DMS153 treated with DMSO at 0.1 percent for 48 hours (cell line): ENCODE measurements around the gene DCUN1D4.

Source experiments
- DNase-seq: peaks from one replicate; lab custom pipeline; 2025; ENCODE audit not compliant: unreplicated experiment; lab: John Stamatoyannopoulos, UW

DCUN1D4 gene

DNA sequence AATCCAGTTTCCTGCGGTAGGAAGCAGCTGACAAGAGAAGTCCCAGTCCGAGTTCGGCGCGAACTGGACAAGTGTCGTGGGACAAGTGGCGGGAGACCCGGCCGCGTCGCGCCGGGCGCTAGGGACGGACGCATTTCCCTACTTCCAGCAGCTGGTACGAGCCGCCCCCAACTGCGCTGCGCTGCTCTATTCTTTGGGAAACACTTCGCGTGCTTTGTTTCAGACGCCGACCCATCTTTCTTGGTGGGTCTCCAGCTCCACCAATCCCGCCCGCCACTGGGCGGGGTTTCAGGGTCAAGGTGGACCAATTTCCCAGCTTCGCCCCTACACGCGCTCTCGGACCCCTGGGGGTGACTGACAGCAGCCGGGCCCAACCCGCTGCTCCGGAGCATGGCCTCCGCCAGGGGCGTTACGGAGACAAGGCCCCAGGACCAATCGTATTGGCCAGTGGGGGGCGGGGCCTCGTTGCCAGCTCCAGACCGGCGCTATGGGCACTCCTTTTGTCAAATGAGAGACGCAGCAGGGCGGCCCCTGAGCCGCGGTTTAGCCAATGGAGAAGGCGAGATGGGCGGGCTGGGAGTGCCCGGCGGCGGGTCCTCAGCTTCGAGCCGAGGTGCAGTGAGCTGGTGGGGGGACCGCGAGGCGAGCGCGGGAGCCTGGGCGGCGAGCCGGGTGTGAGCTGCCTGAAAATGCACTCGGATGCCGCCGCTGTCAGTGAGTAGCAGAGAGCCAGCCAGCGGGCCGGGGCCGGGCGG is at the start of gene DCUN1D4:
Gene DCUN1D4, plus strand, starts transcription at position 600 of the 755 bp plus-strand sequence. Its CDS starts 90 bp downstream, at position 690.
- peak; percentile 95 for DNase-seq

DNA sequence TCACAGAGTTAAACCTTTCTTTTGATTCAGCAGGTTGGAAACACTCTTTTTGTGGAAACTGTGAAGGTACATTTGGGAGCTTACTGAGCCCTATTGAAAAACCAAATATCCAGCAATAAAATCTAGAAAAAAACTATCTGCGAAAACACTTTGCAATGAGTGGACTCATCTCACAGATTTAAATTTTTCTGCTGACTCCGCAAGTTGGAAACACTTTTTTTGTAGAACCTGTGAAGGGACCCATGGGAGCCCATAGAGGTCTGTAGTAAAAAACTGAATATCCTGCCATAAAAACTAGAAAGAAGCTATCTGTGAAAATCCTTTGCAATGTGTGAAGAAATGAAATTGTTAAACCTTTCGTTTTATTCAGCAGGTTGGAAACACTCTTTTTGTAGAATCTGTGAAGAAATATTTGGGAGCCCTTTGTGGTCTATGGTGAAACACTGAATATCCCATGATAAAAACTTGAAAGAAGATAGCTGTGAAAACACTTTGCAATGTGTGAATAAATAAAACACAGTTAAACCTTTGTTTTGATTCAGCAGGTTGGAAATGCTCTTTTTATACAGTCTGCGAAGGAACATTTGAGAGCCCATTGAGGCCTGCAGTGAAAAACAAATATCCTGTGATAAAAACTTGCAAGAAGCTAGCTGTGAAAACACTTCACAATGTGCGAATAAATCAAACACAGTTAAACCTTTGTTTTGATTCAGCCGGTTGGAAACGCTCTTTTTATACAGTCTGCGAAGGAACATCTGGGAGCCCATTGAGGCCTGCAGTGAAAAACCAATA is 22.3 kb upstream of the DCUN1D4 start:
- no peak for DNase-seq

GRCh38 chr4:51825341-51825740 is 17.6 kb upstream of the DCUN1D4 start:
- no peak for DNase-seq

DNA sequence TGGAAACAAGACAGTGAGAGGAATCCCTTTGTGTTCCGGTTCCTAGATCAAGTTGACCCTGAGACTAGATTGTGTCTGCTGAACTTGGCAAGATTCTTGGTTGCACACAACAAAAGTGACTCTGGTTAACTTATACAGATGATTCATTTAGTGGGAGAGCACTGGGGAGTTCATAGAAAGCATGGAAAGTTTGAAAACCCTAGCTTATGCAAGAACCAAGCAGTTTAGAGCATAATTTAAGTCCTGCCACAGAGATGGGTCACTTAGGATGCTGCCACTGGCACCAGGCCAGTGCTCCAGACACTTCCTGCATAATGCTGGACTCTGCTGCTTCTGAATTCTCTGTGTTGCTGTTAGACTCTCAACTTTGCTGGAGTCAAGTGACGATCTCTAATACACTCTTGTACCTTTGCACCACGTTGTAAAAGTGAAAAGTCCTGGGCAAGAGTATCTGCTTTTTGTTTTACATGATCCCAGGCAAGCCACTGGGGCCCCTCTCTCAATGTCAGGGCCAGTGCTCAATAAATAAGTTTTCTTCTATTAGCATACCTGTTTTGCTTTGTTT is 12.7 kb upstream of the DCUN1D4 start:
- no peak for DNase-seq

DNA sequence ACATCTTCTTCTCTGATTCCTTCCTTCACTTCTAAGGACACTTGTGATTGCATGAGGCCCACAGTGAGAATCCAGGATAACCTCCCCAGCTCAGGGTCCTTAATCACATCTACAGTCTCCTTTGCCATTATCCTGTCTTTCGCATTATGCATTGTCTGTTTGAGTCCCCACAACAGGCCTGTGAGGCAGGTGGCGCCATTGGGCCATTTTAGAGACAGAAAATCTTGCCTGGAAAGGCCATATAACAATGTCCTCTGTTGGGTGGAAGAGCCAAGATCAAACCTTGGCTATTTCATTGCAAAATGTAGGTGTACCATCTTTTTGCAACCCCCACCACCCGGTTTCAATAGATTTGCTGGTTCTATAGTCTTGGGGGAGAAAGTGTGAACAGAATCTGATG is 11.8 kb upstream of the DCUN1D4 start:
- peak; percentile 26 for DNase-seq

DNA sequence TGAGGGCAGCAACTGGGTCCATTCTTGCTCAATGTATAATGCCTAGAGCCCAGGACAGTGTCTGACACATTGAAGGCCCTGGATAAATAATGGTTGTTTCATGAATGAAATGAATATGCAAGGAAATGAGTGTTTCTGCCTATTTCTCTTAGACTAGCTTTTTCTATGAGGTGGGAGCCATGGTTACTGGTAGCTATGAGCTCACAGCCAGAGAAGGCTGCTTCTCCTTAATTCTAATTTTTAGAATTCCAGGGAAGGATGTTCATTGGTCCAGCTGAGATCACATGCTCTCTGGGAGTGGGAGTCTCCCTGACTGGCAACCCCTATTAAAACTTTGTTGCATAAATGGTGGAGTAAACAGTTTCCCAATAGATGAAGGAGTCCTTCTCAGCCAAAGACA is 9.7 kb upstream of the DCUN1D4 start:
- DNase-seq, result no peak

- no peak for DNase-seq
These were observed 7.9 kb upstream of the DCUN1D4 start for GRCh38 chr4:51835079-51835478.

DNA sequence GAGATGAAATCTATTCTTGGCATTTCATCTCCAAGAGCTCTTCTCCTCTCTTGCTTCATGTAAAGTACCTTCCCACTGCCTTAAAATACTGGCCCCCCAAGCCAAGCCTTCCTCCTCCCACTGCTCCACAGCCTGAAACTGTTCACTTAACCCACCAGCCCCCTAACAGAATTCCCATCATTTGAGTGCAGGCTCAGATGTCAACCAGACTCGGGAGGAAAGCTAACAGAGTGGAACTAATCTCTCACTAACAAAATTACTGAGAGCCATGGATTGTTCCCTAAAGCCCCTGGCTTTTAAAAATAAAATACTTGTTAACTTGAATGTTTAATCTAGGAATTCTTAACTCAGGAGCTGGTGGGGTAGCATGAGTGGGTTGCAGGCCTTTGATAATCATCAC is 7.1 kb upstream of the DCUN1D4 start:
- DNase-seq, result no peak

GRCh38 chr4:51836549-51836948 is 6.4 kb upstream of the DCUN1D4 start:
- DNase-seq, result no peak

- DNase-seq, result no peak
These were observed 2.2 kb upstream of the DCUN1D4 start for GRCh38 chr4:51840781-51841180.

DNA sequence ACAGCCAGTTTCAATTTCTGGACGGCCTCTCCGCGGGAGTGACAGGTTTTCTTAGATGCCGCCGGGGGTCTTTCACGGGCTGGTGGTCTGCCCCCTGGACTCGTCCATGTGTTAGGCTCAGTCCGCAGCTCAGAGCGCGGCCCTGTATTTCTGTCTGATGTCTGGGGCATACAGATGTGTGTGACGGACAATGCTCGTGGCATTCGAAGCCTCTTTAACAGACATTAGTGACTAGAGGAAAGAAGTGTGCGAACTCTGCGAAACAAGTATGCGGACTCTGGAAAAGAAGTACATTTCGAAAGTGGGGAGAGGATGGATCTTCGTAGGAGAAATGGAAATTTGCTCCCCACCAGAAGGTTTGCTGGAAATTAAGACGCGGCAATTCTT is 793 bp upstream of the DCUN1D4 start:
- DNase-seq, result no peak

DNA sequence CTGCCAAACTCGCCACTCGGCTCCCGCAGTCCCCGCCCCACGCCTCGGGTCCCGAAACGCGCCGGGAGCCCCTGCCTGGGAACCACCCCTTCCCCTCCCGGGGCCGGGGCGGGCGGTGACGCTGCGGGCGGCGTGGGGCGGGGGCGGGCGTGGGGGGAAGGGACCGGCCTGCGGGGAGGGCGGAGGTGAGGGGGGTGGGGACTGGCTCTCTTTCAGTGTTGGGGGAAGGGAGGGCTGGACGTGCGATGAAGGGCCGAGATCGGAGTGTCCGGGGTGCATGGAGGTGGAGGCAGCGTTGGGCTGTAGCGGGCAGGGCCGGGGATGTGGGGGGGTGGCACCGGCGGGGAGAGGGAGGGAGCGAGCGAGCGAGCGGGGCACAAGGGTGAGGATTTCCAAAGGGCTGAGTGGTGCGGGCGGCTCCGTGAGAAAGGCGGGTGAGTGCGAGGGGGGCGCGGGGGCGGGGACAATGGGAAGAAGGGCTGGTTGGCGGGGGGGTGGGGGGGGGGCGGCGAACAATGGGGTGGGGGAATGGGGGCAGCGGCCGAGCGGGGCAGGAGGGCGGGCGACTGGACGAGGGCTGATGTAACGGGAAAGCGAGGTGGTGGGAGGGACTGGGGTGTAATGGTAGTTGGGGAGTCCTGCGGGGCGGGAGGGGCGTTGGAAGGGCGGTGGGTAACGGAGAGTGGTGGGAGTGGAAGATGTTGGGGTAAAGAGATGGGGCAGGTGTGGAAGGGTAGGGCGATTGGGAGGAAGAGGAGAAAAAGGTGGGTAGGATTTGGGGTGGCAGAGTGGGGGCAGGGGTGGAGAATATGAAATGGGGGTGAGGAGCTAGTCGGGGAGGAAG is 578 bp downstream of the DCUN1D4 start:
- no peak for DNase-seq

GRCh38 chr4:51844153-51845054 is 1.5 kb downstream of the DCUN1D4 start:
- DNase-seq, result peak; percentile 66

DNA sequence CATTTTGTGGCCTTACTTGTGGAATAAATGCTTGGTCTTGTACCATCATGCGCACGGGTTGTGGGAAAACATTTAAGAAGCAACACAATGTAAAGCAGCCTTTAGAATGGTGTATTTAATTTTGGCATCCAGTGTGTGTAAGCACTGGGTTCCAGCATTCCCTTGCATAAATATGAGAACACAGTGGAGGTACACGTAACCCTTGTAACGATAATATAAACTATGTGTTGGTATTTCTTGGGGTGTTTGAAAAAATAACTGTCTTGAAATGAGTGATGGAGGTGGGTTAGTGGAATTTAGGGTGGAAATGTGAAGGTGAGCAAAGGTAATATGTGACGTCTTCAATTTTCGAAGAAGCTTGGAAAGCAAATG is 2.1 kb downstream of the DCUN1D4 start:
- no peak for DNase-seq

GRCh38 chr4:51845711-51846110 is 2.8 kb downstream of the DCUN1D4 start:
- DNase-seq, result no peak

DNA sequence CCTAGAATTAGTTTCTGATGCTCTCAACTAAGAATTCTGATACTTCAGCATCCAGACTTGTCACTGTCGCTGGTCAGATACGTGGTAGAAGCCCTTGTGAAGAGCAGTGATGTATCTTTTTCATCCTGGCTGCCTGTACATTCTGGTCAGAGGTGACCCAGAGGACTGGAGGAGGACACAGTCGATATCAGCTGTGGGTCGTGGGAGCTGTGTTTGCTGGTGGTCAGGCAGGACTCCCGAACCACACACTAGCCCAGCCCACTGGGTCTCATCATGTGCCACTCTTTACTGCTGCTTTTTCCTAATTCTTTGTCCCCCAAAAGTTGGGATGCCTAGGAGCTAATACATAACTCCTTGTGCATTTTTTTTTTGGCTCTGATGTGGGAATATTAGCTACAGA is 6.5 kb downstream of the DCUN1D4 start:
- no peak for DNase-seq

GRCh38 chr4:51850294-51850693 is 7.3 kb downstream of the DCUN1D4 start:
- DNase-seq, result no peak

GRCh38 chr4:51851090-51851936 is 8.4 kb downstream of the DCUN1D4 start:
- DNase-seq, result no peak

DNA sequence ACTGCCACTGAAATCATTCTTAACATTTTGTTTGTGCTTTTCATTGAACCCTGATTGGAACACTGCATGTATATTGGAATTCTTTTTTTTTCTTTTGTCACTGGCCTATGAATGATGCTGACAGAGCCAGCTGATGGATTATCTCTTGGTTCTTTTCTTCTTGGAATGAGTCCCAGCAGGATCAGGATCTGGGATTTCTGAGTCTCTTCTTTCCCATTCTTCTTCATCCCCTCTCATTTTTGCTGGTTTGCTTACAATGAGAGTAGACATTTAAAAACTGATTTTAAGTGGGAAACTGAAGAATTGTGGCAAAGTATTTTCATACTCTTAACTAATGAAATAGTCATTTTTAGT is 9.0 kb downstream of the DCUN1D4 start:
- no peak for DNase-seq
